GM21447 (cell line): ENCODE measurements around the gene LBP.
"Not testable (repeated sequence)": the region's sequence is repeated elsewhere in the genome, so short reads cannot be mapped to it uniquely, and the experiment has no call there.

ENCODE experiments used
- ATAC-seq: cut with Tn5 transposase; IDR thresholded peaks from one replicate; pipeline ENCODE4 v1.9.1; 2021; ENCODE audit not compliant: unreplicated experiment

Gene LBP

GRCh38 chr20:38346741-38347140 lies 459 bp downstream of the LBP start:
- no peak for ATAC-seq

DNA sequence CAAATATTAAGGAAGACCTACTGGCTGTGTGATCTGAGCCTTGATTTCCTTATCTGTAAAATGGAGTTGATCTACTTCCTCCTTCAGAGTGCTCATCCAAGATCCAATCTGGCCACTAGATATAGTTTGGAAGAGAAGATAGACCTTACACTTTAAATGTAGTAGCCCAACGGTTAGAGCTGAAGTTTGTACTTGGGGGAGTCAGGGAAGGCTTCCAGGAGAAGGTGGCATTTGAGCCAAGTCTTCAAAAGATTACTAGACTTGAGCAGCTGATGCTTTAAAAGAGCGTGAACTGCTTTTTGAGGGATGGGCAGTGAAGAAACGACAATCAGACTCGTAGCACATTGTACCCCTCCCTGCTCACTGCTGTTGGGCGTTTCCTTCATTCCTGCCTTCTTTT lies 3.6 kb downstream of the LBP start:
- no peak for ATAC-seq

- ATAC-seq: no peak
These were observed 4.8 kb downstream of the LBP start for GRCh38 chr20:38350879-38351775.

DNA sequence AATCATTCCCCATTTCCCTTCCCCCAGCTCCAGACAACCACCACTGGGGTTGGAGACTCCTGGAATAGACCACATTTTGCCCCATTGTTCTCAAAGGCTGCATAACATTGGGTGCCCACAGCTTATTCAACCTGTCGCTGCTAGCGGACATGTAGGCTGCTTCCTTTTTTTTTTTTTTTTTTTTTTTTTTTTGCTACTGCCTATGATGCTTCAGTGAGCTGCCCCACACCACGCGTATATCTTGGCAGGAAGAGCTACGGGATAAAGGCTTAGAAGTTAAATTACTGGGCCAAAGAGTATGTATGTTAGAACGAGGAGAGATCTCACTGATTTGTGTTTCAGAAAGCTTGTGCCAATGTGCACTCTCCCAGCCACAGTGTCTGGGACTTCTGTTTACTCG lies 7.0 kb downstream of the LBP start:
- no peak for ATAC-seq

DNA sequence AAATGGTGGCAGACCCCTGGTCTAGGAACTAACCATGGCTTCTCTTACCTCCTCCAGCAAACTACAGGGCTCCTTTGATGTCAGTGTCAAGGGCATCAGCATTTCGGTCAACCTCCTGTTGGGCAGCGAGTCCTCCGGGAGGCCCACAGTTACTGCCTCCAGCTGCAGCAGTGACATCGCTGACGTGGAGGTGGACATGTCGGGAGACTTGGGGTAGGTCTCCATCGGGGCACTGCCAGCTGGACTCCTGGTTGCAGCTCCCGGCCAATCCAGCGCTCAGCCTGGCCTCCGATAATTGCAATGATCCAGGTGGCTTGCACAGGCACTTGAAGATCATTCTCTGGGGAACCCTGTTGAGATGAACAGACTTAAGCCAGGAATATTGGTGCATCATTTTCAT lies 7.9 kb downstream of the LBP start:
- no peak for ATAC-seq

GRCh38 chr20:38355161-38356012 lies 9.1 kb downstream of the LBP start:
- no peak for ATAC-seq

DNA sequence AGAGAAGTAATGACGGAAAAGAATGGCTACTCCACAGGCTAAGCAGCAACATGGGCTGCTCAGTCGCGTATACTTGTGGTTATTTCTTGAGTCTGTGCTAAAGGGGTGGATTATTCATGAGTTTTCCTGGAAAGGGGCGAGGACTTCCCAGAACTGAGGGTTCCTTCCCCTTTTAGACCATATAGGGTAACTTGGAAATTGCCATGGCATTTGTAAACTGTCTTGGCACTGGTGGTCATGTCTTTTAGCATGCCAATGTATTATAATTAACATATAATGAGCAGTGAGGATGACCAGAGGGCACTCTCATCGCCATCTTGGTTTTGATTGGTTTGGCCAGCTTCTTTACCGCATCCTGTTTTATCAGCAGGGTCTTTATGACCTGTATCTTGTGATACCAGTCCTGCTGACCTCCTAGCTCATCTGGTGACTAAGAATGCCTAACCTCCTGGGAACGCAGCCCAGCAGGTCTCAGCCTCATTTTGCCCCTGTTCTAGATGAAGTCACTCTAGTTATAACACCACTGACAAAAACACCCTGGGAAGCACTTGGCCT lies 11.4 kb downstream of the LBP start:
- no peak for ATAC-seq

DNA sequence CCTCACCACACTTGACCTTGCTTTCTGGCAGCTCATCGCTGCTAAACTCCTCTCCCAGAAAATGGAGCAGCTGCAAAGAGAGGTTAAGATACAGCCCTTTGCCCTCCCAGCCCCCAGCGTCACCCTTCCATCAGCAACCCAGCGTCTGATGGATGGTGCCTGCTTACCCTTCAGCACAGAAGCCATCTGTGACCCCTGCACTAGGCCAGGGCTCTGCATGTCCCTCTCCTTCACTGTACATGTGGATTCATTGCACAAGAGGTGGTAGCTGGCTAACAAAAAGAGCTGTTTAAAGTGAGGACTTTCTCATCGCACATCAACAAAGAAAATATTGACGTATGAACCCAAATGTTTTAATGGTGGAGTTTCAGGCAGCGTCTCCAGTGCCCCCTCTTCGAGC lies 12.3 kb downstream of the LBP start:
- ATAC-seq: no peak

DNA sequence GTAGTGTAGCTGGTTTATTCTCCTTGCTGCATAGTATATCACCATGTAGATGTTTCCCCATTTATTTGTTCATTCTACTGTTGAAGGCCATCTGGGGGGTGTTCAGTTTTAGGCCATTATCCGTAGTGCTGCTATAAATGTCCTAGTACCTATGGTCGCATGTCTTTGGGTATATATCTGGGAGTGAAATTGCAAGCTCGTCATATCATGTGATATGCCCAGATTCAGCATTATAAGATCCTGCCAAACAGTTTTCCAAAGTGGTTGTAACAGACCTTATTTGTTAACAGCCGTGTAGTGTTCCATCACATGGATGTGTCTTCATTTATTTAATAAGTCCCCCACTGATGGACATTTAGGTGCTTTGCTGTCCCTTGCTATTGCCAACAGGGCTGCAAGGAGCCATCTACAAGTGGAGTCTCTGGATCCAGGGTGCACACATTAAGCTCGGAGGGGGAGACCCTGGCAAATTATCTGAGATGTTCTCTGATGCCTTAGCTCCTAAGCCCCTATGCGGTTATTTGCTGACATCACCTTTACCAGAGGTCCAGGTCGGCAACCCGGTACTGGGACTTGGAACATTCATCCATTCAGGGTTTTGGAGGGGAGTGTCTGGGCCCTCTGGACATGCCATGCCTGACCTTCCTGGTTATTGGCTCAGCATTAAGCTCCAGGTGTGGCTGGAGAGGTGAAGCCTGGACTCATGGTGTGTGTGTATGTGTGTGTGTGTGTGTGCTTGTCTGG lies 16.9 kb downstream of the LBP start:
- no peak for ATAC-seq

DNA sequence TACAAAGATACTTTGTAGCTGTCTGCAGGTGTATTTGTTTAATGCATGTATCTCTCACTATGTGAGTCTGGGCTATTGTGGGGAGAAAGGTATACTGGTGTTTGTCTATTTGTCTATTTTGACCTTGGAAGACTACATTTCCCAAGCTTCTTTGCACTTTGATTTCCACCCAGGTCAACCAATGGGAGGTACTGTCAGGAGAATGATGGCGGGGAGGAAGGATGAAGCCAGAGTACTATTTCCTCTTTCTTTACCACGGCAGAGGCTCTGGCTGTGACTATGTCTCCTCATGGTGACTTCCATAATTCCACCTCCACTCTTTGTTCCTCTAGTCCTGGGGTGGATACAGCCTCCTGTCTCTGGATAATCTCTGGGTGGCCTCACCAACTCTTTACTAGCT lies 23.1 kb downstream of the LBP start:
- ATAC-seq: no peak

GRCh38 chr20:38372806-38373205 lies 26.5 kb downstream of the LBP start:
- no peak for ATAC-seq

DNA sequence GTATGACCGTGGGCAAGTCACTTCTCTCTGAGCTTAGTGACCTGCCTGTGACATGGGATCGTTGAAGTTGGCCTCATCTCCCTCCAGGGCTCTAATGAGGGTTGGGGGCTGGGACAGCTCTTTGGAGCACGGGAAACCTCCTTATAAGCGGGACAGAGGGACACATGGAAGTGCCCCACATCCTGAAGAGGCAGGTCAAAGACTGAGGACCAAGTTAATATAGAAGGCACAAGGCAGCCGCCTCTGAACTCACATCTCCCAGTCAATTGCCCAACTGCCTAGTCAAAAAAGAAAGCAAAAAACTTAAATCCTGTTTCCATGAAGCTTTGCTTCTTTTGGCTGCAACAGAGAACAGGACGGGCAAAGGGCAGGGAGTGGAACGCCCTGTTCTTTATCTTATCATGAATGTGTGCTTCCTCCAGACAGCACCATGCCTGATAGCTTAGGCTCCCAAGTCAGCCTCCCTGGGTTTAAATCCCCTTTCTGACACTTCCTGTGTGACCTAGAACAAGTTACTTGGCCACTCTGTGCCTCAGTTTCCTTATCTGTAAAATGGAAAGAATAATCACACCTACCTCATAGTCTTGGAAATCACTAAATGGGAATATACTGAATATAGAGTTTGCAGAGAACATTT lies 27.1 kb downstream of the LBP start:
- no peak for ATAC-seq

GRCh38 chr20:38373898-38374297 lies 27.6 kb downstream of the LBP start:
- ATAC-seq: no peak

- no peak for ATAC-seq
These were observed 30.9 kb downstream of the LBP start for GRCh38 chr20:38377039-38377685.

DNA sequence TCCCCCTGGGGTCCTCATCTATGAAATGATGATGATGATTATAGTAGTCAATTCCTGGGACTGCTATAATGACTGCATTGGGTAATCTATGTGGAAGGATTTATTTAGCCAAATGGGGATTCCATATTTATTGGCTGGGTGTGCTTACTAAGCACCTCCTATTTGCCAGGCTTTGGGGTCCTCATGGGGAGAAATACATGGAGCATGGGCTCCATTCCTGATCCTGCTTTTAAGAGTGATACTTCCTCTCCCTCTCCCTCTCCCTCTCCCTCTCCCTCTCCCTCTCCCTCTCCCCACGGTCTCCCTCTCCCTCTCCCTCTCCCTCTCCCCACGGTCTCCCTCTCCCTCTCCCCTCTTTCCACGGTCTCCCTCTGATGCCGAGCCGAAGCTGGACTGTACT lies 31.6 kb downstream of the LBP start:
- ATAC-seq: not testable (repeated sequence)

DNA sequence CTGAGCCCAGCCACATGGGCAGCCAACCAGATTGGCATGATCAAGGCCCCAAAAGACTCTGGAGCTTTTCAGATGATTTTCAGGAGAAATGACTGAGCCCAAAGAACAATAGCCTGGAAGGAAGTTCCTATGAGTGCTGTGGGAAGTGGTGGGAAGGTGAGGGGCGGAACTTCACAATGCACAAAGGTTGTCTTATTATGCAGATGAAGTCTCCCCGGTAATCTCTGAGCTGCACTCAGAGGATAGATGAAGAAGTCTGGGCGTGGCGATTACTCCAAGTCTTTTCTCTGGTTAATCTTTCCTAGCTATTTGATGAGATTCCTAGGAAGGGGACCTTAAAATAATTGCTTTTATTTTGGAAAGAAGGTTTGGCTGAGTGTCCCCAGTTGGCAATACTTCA lies 36.9 kb downstream of the LBP start:
- ATAC-seq: no peak

GRCh38 chr20:38386004-38386403 lies 39.7 kb downstream of the LBP start:
- ATAC-seq: no peak

GRCh38 chr20:38386851-38387250 lies 40.6 kb downstream of the LBP start:
- no peak for ATAC-seq

DNA sequence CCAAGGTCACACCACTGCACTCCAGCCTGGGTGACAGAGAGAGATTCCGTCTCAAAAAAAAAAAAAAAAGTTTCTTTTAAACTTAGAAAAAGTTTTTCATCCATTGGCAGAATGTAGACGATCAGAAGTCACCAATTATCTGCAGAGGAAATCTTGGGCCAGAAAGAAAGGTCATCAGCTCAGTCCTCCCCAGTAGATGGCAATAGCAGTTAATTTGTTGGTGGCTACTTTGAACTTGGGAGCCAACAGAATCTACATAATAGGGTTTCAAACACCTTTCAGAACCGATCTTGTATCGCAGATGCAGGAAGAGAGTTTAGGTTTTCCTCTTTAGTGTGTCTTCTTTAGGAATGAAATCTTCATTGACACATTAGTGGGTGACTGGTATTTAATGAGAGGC lies 41.7 kb downstream of the LBP start:
- no peak for ATAC-seq

- ATAC-seq: no peak
These were observed 46.1 kb downstream of the LBP start for GRCh38 chr20:38392356-38392755.
